A673 (cell line): ENCODE measurements around the gene WNT3. TPM values are rescaled to one million over a fixed set of nuclear protein-coding genes. Genes with fewer than 3 reads are reported as not detected.

Experiments used
- BruUV-seq: library from RNA; stranded (reverse); fragments of 400-500 nt; replicated peaks from 2 replicates; lab custom pipeline; 2021; lab: Mats Ljungman, UMichigan
- CTCF ChIA-PET: fragments of 300-600 bp; sonication (Branson Sonifier 250); formaldehyde crosslinking; loops from one replicate; lab custom pipeline; 2022; ENCODE audit warnings: antibody characterized with exemption; lab: Charles Lee
- POLR2A ChIA-PET: fragments of 300-600 bp; sonication (Branson Sonifier 250); formaldehyde crosslinking; loops from one replicate; lab custom pipeline; 2022; ENCODE audit warnings: antibody characterized with exemption; ENCODE audit not compliant: low non-redundant PET; lab: Charles Lee
- DNase-seq: peaks from one replicate; pipeline ENCODE4 v3.0.0-alpha.2; 2015; ENCODE audit warnings: low spot score
- H3K27ac ChIP-seq: fragments of 200-600 bp; sonication (generic); 2 replicates; pipeline ENCODE4 v1.5.1; 2016; ENCODE audit warnings: mixed run types, low read depth, mild to moderate bottlenecking, mixed read lengths, antibody characterized with exemption, low read length; ENCODE audit not compliant: poor library complexity, severe bottlenecking
- H3K27me3 ChIP-seq: fragments of 200-600 bp; sonication (generic); replicated peaks from 2 replicates; pipeline ENCODE4 v1.6.1; 2017; ENCODE audit warnings: mixed run types, low read depth, mild to moderate bottlenecking, mixed read lengths, antibody characterized with exemption, low read length; ENCODE audit not compliant: insufficient read depth, poor library complexity
- H3K36me3 ChIP-seq: fragments of 200-600 bp; sonication (generic); 2 replicates; pipeline ENCODE4 v1.6.1; 2016; ENCODE audit warnings: mixed run types, mild to moderate bottlenecking, mixed read lengths, antibody characterized with exemption, low read length; ENCODE audit not compliant: insufficient read depth, poor library complexity, severe bottlenecking
- H3K4me1 ChIP-seq: fragments of 200-600 bp; sonication (generic); 2 replicates; pipeline ENCODE4 v1.6.1; 2017; ENCODE audit warnings: mixed run types, mild to moderate bottlenecking, mixed read lengths, antibody characterized with exemption, low read length; ENCODE audit not compliant: insufficient read depth, poor library complexity, severe bottlenecking
- H3K4me3 ChIP-seq: fragments of 200-600 bp; sonication (generic); 2 replicates; pipeline ENCODE4 v1.5.1; 2016; ENCODE audit warnings: low read depth, mixed run types, mild to moderate bottlenecking, mixed read lengths, low read length; ENCODE audit not compliant: poor library complexity, severe bottlenecking
- H3K9me3 ChIP-seq: fragments of 200-600 bp; sonication (generic); 2 replicates; pipeline ENCODE4 v1.6.1; 2016; ENCODE audit warnings: mixed run types, low read depth, mild to moderate bottlenecking, mixed read lengths, antibody characterized with exemption, low read length; ENCODE audit not compliant: poor library complexity, severe bottlenecking
- CTCF ChIP-seq: fragments of 300-800, 200-600 bp; sonication (generic); conservative IDR thresholded peaks from 2 replicates; pipeline ENCODE4 v1.5.1; 2017; ENCODE audit warnings: low read depth, mild to moderate bottlenecking, antibody characterized with exemption, low read length, moderate library complexity, mixed read lengths
- EZH2 ChIP-seq: fragments of 200-600 bp; sonication (generic); IDR thresholded peaks from 2 replicates; pipeline ENCODE4 v1.6.1; 2017; ENCODE audit warnings: borderline replicate concordance, low read depth, mild to moderate bottlenecking, mixed read lengths, antibody characterized with exemption, low read length; ENCODE audit not compliant: poor library complexity, severe bottlenecking
- intact Hi-C: fragments of 100-400 bp; cut with micrococcal nuclease; formaldehyde crosslinking; loops from one replicate; pipeline ENCODE4 v1.10.0; 2022; ENCODE audit not compliant: unreplicated experiment
- total RNA-seq: library from RNA; stranded (reverse); gene quantifications from 2 replicates; pipeline ENCODE4 v1.2.3, GENCODE V29; 2021

The WNT3 gene
- total RNA-seq, 1 experiment from 2014 or later: 1.3 TPM

- POLR2A ChIA-PET: no interaction called here
- no peak overlapping the region for H3K4me3 ChIP-seq
Observed at GRCh38 chr17:46726206-46726605, 92.3 kb downstream of the WNT3 start.

GRCh38 chr17:46722662-46723285 is 95.7 kb downstream of the WNT3 start:
- TF ChIP-seq CTCF (no peak), EZH2 (no peak)
- Histone ChIP-seq H3K4me1 (no peaks in the 10 kb centered on the region), H3K27ac (no peak overlapping the region), H3K27me3 (no peaks in the 10 kb centered on the region), H3K4me3 (no peak overlapping the region), H3K9me3 (no peaks in the 10 kb centered on the region), H3K36me3 (no peaks in the 10 kb centered on the region)
- intact Hi-C loops: no loop called here
- POLR2A ChIA-PET: no interaction called here
- no peak for DNase-seq
- BruUV-seq: no TSS peak
- CTCF ChIA-PET: no interaction called here

More at GRCh38 chr17:46726206-46726605, 92.3 kb downstream of the WNT3 start:
- Histone ChIP-seq H3K9me3 (no peaks in the 10 kb centered on the region), H3K27ac (no peak overlapping the region), H3K27me3 (no peaks in the 10 kb centered on the region), H3K4me1 (no peaks in the 10 kb centered on the region), H3K36me3 (no peaks in the 10 kb centered on the region)
- CTCF ChIA-PET: no interaction called here
- DNase-seq: no peak
- BruUV-seq: no TSS peak
- TF ChIP-seq EZH2 (no peak), CTCF (no peak)
- intact Hi-C loops: no loop called here

- BruUV-seq: no TSS peak
- H3K27ac ChIP-seq: no peak overlapping the region
- no peaks in the 10 kb centered on the region for H3K27me3 ChIP-seq
- H3K4me1 ChIP-seq: no peaks in the 10 kb centered on the region
- TF ChIP-seq CTCF: no peak
- no peak for TF ChIP-seq EZH2
- no peak for DNase-seq
- H3K9me3 ChIP-seq: no peaks in the 10 kb centered on the region
- ChIA-PET CTCF (no interaction called here), POLR2A (interaction anchor here (0.6 kb wide), 1 partner anchor 910 kb away, joined by 3 read pairs; no protein-coding TSS in a partner anchor)
- no peak overlapping the region for H3K4me3 ChIP-seq
- intact Hi-C loops: no loop called here
- no peaks in the 10 kb centered on the region for H3K36me3 ChIP-seq
Observed at GRCh38 chr17:46720408-46720807, 98.1 kb downstream of the WNT3 start.
